ENCODE data around the gene RPS6KA4.

The RPS6KA4 gene

GRCh38 chr11:64348383-64349024 is 10.5 kb upstream of the RPS6KA4 start:
- DNase-seq (ENCODE audit: low read depth), result no peak

DNA sequence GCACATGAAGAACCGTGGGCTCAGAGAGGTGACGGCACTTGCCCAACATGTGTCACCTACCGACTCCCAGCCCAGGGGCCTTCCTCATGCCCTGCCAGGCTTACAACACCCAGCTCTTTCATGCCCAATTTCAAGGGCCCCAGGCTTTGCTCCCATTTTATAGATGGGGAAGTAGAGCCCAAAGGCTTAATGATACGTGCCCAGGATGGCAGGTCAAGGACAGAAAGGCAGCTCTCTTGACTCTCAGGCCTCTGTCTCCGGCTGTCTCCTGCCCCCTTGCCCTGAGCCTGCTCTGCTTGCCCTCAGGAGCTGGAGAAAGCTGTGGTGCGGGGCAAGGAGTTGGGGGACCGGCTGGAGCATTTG is 10.0 kb upstream of the RPS6KA4 start:
- DNase-seq (ENCODE audit: low read depth), result no peak

- no peak for DNase-seq (ENCODE audit: low read depth)
Observed at GRCh38 chr11:64349404-64349803, 9.6 kb upstream of the RPS6KA4 start.

GRCh38 chr11:64351136-64351631 is 7.8 kb upstream of the RPS6KA4 start:
- DNase-seq (ENCODE audit: low read depth), result no peak

DNA sequence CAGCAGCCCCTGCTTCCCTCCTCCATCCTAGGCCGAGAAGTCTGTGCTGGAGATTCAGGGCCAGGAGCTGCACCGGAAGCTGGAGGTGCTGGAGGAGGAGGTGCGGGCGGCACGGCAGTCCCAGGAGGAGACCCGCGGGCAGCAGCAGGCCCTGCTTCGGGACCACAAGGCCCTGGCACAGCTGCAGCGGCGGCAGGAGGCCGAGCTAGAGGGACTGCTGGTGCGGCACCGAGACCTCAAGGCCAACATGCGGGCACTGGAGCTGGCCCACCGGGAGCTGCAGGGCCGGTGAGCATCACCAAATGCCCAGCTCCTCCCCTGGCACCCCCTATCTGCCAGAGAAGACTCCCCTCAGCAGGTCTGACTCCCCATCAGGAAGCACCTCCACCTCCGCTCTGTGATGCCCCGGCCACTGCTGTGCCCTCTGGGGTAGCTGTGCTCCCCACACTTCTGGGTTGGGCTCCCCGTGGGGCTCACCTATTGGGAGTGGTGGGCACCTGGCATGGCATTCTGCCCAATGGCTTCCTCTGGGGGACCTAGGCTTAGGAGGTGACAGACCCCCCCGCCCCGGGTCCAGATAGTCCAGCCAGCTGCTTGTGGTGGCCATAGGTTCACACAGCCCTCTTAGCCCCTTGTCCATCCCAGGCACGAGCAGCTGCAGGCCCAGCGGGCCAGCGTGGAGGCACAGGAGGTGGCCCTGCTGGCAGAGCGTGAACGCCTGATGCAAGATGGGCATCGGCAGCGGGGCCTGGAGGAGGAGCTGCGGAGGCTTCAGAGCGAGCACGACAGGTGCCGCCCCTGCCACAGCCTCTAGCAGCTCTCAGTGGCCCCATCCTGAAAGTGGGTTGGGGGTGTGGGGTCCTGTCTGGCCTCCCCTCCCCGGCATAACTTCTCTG is 6.6 kb upstream of the RPS6KA4 start:
- no peak for DNase-seq (ENCODE audit: low read depth)

GRCh38 chr11:64352995-64353714 is 5.8 kb upstream of the RPS6KA4 start:
- no peak for DNase-seq (ENCODE audit: low read depth)

DNA sequence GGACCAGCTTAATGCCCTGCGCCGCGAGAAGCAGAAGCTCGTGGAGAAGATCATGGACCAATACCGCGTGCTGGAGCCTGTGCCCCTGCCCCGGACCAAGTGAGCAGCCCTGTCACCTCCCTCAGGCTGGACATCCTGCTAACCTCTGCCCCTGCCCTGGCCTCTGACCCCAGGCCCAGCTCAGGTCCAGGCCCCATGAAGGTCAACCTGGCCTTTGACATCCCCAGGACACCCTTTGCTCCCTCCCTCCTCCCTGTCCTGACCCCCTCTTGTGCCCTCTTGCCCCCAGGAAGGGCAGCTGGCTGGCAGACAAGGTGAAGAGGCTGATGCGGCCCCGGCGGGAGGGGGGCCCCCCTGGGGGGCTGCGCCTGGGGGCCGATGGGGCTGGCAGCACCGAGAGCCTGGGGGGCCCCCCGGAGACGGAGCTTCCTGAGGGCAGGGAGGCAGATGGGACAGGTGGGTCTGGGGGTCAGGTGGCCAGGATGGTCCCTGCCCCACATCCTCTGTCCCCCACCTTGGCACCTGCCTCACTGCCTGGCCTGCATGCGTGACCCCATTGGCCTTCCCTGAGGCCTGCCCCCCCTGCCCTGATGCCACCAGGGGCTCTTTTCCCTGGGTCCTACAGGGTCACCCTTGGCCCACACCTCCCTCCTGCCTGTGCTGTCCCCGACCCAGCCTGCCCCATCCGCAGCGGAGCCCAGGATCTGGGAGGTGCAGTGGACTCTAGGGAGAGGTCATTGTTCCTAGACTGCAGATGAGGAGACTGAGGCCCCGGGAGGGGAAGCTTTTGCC is 5.1 kb upstream of the RPS6KA4 start:
- no peak for DNase-seq (ENCODE audit: low read depth)

DNA sequence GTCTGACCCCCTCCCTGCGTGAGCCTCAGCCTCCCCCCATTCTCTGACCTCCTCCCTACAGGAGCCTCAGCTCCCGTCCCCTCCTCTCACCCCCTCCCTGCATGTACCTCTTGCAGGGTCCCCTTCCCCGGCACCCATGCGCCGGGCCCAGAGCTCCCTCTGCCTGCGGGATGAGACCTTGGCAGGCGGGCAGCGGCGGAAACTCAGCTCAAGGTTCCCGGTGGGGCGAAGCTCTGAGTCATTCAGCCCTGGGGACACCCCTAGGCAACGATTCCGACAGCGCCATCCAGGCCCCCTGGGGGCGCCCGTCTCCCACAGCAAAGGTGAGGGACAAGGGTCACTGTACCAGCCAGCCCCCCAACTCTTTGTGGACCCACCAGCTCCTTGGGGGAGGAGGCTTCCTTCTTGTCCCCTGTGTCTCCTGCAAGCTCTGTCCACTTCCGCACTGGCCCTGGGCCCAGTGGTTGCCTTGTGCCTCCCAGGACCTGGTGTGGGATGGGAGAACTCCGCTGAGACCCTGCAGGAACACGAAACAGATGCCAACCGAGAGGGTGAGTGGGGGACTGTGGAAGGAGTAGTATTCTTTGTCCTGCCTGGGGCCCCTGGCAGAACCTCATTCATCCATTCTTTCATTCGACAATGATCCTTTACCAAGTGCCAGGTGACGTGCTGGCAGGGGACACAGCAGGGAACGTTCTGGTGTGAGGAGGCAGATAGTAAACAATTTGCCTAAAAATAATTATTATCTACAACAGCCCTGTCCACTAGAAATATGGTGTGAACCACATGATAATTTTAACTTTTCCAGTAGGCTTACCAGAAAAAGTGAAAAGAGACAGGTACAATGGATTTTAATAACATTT is 3.7 kb upstream of the RPS6KA4 start:
- no peak for DNase-seq (ENCODE audit: low read depth)

DNA sequence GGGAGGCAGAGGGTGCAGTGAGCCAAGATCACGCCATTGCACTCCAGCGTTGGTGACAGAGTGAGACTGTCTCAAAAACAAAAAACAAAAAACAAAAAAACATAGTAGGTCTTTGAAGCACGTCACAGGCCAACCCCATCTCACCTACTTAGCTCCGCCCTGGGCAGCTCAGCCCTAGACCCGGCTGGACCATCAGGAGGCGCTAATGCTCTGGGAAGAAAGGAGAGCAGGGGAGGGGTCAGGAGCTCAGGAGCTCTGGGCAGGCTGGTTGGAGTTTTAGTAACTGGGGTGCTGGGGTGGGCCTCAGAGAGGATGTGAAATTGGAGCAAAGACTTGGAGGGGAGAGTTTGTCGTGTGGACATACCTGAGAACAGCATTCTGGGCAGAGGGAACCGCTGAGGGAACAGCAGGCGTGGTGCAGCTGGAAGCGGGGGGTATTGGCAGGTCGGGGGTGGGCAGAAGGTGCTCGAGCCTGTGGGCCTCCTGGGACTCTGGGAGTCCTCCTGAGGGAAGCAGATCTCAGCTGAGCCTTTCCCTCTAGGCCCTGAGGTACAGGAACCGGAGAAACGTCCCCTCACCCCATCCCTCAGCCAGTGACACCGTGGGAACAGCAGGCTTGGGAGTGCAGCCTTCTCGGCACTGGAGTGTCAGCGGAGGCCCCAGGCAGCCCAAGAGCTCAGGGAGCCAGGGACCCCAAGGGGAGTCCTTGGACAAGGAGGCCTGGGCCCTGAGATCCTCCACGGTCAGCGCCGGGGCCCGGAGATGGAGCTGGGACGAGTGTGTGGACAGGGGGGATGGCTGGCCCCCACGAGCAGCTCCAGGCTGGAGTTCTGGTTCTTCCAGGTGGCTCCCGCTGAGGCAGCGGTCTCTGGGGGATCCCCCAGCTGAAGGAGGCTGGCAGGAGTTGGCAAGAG is 2.2 kb upstream of the RPS6KA4 start:
- DNase-seq (ENCODE audit: low read depth), result no peak

DNA sequence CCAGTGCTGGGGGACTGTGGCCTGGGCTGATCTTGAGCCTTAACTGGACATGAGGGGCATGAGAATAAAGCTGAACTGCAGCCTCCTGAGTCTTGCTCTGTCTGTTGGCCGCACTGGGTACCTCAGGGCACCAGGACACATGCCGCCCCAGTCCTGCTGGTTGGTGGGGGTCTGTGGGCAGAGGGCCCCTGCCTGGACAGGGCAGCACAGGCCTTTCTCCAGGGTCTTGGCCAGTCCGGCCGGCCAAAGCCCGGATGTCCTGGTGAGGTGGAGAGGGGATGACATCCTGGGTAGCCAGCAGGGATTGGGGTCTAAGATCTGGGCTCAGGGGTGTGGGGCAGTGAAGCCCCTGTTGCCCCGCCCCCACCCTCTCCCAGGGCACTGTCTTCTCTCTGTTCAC is 1.5 kb upstream of the RPS6KA4 start:
- DNase-seq (ENCODE audit: low read depth), result no peak

DNA sequence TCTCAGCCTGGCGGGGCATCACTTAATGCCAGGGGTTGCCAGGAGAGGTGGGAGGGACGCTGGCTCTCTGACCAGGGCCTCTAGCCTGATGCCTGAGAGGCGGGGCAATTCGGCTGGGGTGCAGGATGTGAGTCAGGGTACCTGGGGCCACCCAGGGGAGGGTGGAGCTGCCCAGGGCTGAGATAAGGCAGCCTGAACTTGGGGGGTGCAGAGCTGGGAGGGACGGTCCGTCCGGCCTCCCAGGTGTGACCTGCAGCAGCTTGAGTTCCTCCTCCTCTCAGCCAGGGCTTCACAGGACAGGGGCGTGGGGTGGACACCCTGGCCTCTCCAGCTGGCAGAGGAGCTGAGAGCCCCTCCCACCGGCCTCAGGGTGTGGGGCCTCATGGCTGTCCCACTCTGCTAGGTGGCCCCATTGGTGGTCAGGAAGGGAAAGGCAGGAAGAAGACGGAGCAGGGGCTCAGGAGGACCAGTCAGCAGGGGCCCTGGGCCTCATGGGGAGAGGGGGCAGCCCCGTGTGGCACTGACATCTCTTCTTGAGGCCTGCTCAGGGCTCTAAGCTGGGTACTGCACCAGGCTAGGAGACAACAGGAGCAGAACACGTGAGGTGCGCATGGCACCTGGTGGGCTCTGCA is 942 bp upstream of the RPS6KA4 start:
- no peak for DNase-seq (ENCODE audit: low read depth)

DNA sequence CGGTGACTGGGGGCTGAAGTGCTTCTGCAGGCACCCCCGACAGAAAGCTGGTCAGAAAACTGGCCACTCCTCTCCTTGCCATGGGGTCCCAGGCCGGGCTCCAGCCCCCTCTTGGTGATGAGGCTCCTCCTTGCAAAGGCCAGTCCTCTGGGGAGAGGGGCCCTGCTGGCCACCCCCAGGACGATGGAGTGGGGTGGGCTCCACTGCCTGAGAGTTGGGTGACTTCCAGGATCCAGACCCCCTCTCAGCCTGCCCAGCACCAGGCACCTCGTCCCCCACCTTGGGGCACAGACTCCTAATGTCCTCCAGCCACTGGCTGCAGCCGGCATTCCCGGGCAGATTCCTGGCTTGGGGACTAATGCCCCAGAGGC is 441 bp upstream of the RPS6KA4 start:
- no peak for DNase-seq (ENCODE audit: low read depth)

DNA sequence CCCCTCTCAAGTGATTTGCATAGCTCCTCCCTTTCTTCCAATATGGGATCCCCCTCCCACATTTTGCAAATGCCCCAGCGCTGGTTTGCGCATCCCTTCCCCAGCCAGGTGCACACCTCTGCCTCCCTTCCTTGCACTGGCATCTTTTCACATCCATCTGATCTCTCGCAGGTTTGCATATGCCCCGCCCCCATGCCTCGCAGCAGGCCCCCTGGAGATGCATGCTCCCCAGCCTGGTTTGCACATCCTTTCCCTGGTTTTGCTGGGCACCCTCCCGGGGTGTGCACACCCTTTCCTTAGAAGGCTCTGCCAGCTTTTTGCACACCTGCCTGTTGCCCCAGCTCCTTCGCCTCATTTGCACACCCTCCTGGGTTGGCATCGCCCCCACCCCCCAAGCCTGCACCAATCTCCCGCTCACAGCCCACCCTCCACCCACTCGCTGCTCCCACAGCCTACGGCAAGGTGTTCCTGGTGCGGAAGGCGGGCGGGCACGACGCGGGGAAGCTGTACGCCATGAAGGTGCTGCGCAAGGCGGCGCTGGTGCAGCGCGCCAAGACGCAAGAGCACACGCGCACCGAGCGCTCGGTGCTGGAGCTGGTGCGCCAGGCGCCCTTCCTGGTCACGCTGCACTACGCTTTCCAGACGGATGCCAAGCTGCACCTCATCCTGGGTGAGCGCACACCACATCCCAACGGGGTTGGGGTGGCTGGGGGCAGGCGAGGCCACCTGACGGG is 917 bp downstream of the RPS6KA4 start:
- no peak for DNase-seq (ENCODE audit: low read depth)

GRCh38 chr11:64360448-64360921 is 1.5 kb downstream of the RPS6KA4 start:
- no peak for DNase-seq (ENCODE audit: low read depth)

GRCh38 chr11:64361659-64362058 is 2.7 kb downstream of the RPS6KA4 start:
- no peak for DNase-seq (ENCODE audit: low read depth)

DNA sequence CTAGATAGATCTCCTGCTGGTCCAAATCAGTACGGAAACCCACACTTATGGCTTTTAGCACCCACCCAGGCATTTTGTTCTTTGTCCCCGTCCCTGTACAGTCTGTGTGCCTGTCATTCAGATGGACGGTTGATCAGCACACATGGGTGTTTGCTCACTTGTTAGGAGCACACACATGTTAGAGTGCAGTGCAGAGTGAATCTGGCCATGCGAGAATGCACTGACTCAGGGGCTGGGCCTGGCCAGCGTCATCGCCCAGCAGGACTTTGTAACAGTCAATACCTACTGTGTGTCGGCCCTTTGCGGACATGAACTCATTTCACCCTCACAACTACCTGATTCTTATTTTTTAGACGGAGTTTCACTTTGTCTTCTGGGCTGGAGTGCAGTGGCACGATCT is 3.4 kb downstream of the RPS6KA4 start:
- DNase-seq (ENCODE audit: low read depth), result no peak

- DNase-seq (ENCODE audit: low read depth), result no peak
Observed at GRCh38 chr11:64364435-64364834, 5.5 kb downstream of the RPS6KA4 start.

- DNase-seq (ENCODE audit: low read depth), result no peak
Observed at GRCh38 chr11:64364911-64365310, 5.9 kb downstream of the RPS6KA4 start.

DNA sequence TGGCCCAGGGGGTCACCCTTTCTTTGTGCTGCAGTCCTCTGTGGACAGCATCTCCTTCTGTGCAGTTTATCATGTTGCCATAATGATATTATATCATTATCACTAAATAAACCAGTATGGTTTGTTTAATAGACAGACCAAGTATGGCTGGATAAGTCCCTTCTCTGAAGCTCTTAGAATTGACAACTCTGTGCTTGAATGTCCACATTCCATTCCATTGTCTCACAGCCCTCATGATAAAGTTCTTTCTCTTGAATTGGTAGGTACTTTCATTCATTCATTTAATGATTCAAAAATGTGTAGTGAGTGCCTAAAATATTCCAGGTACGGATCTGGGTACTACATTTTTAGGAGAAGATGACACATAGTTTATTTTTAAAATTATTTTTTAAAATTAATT is 7.8 kb downstream of the RPS6KA4 start:
- DNase-seq (ENCODE audit: low read depth), result no peak
